NOMO-1 treated with DMSO at 0.1 percent for 48 hours (cell line): ENCODE results near the gene LCA5L.

Source experiments
- DNase-seq: peaks from one replicate; lab custom pipeline; 2025; ENCODE audit not compliant: unreplicated experiment; lab: John Stamatoyannopoulos, UW

Gene LCA5L

DNA sequence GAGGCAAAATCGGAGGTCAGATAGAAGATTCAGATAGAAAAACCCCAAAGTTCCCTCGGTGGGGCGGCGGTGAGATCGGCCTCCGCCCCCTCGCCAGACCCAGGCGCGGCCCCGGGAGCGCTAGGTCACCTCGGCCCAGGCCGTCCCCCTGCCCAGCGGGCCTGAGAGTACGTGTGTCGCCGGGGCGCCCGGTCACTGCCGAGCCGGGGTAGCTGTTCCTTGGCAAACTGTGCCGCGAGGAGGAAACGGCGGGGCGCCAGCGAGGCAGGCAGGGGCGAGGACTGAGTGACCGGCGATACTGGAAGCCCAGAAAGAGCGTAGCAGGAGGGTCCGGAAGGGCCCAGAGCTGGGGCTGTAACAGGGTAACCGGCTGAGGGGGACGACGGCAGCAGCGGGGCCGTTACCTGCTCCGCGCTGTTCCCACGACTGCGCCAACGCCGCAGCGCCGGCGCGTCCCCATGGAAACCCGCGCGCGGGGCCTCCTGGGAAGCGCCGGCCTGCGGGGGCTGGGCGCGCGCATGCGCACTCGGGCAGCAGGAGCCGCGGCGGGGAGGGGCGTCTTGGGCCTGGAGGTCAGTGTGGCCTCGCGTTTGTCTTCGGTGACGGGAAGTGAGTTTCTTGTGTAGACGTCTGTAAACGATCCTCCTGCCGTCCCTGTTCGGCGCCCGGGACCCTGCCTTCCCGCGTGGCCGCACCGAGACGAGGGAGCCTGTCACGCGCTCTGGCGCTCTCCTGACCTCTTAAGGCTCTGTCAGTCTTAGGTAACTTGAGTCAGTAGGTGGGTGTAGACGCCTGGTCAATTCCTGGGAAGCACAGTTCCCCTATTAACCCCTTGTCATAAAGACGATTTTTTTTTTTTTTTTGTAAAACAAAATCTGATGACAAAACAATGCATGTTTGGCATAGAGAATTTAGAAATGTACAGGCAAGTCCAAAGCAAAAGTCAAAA, at the start of gene LCA5L:
LCA5L (minus strand) TSS at position 458 of the 949 bp plus-strand sequence. CDS start 17,285 bp downstream, outside the sequence.
- DNase-seq: peak; percentile 89

- no peak for DNase-seq
Observed at GRCh38 chr21:39489380-39489924, 43.9 kb upstream of the LCA5L start.

DNA sequence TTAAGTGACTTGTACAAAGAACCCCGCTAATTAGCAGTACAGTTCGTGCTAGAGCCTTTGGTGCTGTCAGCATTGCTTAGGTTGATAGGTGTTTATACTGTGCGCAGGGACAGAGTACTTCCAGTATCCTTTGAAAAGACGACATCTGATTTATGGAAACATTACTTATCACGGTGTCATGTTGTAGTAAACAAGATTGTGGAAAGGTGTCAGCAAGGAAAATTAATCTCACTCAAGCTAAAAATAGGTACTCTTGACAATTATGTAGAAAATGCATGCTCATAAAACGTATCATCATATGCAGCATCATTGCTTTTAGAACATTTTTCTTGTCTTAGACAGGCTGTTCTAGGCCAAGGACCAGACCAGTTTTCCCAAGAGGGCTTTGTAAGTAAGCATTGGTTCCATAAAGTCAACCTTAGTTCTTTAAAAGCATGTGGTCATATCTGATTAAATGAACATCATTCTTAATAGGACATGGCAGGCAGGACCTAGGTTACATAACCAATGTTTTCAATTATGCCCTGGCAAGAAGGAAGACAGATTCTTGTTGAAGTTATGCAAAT, 39.2 kb upstream of the LCA5L start:
- no peak for DNase-seq

DNA sequence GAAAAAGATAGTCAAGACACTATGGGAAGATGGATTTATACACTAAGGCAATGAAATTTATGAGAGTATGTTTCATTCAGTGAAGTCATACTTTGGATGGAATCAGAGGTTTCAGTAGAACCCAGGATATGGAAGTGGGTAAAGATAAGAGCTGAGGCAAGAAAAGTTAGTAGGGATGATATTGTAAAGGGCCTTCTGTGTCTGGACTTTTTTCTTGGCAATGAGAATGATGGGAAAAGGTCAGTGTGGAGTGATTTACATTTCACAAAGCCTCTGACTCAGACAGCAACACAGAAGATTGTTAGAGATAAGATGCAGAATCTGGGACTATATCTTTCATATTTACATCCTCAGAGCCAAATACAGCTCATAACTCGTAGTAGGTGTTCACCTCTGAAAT, 38.3 kb upstream of the LCA5L start:
- DNase-seq: no peak

DNA sequence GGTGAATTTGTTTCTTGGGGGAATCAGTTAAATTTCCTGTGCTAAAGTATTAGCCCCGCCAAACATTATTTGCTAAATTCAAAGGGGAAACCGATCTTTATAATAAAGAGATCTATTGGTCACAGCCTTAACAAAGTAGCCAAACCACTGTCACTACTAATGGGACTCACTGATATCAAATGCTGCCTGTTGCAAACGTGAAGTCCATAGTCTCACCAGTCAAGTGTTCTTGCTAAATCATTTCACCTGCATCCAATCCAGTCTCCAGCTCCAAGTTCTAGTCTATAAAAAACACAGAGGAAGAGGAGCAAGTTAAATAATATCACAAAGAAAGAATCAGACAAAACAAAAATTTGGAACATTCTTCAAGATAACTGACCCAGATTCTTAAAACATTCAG, 36.3 kb upstream of the LCA5L start:
- no peak for DNase-seq

GRCh38 chr21:39480271-39480670, 34.7 kb upstream of the LCA5L start:
- no peak for DNase-seq

DNA sequence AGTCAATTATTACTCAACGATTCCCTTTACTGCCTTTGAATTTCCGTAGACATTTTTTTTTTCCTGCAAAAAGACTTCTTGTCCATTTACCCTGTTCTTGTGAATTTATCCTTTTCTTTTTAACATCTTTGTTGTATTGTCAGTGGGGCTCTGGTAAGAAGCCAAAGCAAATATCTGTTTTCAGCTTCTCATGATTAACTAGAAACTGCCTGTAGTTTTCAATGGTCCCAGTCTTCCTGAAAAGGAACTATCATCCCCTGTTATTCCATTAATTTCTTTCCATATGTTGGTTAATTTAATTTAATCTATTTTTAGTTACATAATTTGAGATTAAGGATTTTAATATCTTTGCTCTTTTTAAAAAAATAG, 34.2 kb upstream of the LCA5L start:
- DNase-seq: no peak

- DNase-seq: peak; percentile 58
Observed at GRCh38 chr21:39479164-39479813, 33.7 kb upstream of the LCA5L start.

GRCh38 chr21:39474611-39475010, 29.0 kb upstream of the LCA5L start:
- DNase-seq: no peak

DNA sequence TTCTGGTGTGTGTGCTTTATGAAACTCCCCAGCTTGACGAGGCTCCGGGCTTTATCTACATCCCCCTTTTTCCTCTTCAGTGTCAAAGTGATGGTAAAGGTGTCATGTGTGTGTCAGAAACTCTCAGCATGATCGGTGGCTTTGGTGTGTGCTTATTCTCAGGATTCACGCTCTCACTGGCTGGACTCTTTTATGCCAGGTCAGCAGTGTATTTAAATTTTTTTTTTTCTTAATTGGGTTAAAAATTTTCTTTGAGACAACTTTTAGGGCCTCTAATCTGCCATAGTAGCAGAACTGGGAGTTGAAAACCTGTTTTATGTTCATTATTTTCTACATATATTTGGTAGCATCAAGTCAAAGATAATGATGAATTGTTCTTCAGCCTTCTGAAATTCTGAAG, 27.2 kb upstream of the LCA5L start:
- DNase-seq: no peak

DNA sequence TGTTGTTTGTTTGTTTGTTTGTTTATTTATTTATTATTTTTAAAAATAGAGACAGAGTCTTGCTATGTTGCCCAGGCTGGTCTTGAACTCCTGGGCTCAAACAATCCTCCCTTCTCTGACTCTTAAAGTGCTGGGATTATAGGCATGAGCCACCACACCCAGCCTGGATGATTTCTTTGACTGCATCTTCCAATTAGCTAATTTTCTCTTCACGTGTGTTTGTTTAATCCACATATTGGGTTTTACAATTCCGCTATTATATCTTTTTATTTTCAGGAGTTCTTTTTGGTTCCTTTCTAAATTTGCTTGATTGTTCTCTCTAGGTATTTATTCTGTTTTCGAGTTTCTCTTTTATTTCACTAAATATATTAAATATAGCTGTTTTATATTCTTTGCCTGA, 26.0 kb upstream of the LCA5L start:
- DNase-seq: no peak

DNA sequence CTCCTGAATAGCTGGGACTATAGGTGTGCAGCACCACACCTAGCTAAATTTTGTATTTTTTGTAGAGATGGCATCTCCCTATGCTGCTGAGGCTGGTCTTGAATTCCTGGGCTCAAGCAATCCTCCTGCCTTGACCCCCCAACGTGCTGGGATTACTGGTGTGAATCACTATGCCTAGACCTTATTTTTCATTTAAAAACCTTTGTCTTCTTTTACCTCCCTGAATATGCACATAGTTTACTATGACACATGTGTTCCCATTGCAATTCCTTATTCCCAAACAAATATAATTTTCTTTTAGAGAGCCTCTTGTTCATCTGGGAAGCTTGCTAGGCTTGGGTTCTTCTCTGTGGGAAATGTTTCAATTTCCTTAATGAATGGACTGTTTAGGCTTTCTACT, 23.0 kb upstream of the LCA5L start:
- DNase-seq: no peak

DNA sequence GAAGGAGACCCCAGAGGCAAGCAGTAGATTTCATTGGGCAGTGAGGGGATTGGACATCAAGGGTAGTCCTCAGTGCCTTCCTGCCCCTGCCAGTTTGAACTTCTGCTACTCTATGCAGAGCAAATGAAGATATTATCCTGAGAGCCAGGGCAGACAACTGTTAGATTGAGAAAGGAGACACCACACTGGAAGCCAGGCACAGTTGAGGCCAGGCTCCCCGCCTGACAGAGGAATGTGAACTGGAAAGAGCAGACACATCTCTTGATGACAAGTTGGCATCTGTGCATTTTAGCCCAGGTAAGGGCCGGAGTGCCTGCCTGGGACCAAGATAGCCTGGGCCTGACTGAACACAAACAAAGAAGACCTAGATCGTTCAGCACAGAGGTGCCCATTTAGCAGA, 22.2 kb upstream of the LCA5L start:
- no peak for DNase-seq

DNA sequence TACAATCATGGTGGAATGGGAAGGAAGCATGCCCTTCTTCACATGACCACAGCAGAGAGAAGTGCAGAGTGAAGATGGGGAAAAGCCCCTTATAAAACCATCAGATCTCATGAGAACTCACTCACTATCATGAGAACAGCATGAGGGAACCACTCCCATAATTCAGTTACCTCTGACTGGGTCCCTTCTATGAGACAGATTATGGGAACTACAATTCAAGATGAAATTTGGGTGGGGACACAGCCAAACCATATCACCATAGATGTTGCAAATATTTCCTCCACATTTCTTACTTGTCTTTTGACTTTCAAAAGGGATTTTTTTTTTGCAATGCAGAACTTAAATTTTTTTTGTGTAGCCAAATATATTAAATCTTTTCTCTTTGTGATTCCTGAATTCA, 21.0 kb upstream of the LCA5L start:
- no peak for DNase-seq

DNA sequence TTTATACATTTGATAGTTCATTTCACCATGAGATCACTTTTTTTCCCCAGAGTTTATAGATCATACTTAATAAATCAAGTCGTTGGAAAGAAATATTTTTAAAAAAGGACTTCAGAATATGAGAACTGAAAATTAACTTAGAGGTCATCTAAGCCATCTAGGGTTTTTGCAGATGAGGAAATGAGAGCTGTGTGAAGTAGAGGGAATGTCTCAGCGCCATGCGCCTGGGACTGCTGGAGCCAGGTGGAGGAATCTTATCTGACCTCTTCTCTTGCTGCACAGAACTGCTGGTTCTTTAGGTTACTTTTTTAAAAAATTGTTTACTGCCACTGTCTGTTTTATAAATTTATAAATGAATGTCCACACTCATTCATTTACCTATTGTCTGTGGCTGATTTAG, 17.7 kb upstream of the LCA5L start:
- no peak for DNase-seq

DNA sequence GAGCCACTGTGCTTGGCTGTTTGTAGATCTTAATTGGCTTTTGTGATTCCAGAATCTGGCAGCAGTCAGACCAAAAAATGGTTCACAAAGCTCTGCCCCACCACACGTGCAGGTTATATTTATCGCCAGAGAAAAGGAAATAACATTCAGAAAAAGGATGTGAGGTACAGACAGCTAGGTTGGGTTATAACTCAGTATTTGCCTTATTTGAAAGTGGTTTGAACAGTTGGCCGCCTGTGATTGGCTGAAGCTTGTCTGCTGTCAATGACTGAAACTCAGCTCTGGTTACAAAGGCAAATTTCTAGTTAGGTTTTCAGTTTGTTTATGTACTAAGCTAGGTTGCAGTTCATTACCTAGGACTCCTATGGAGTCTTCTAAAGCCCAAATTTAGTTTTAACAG, 15.8 kb upstream of the LCA5L start:
- no peak for DNase-seq

- no peak for DNase-seq
Observed at GRCh38 chr21:39456665-39457064, 11.1 kb upstream of the LCA5L start.

GRCh38 chr21:39454949-39455668, 9.5 kb upstream of the LCA5L start:
- DNase-seq: no peak

DNA sequence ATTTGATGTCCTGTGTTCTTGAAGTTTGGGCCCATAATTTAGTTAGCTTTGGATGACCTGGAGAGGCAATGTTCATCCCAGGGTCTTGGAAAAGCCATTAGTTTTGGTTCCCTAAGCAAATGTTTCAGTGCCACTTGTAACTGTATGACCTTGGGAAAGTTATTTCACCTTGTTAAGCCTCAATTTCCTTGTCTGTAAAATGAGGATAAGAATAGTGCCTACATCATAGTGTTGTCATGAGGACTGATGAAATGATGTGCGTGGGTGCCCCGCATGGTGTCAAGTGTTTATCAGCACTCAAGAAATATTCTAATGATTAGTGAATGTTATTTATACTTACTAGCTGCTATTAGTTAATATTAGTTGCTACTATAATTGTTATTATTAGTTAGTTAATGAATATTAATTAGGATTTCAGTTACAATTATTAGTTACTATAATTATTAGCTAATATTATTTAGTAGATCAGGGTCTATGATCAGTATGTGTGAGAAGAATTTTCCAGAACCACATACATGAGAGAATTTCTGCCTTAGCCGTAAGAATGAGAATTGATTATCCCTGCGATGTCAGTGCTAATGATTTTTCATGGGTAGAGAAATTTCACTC, 8.1 kb upstream of the LCA5L start:
- no peak for DNase-seq

DNA sequence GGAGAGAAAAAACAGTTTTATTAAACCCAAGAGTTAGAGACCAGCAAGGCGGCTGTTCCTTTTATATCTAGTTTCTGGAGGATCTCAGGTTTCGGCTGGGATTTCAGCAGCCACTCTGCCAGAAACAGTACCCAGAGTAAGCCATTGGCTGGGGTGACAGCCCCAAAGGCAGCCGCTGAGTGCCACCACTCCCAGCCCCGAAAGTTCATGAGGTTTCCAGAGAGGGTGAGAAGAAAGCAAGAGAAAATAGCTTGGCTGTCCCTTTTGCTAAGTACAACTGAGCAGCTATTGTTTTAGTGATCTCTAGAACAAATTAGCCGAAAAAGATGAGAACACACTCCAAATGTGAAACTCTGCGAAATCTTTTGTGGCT, 7.4 kb upstream of the LCA5L start:
- DNase-seq: no peak
